GM12872 (cell line): Measurements from ENCODE around the gene KIF5B.

Source experiments
- CTCF ChIP-seq: IDR thresholded peaks from 3 replicates; pipeline ENCODE4 v1.5.1; 2011; ENCODE audit warnings: low read depth, mild to moderate bottlenecking, low read length, moderate library complexity; ENCODE audit not compliant: insufficient read depth

KIF5B gene

GRCh38 chr10:32023264-32023663, 33.0 kb downstream of the KIF5B start:
- no peak for TF ChIP-seq CTCF

GRCh38 chr10:32017044-32017443, 39.2 kb downstream of the KIF5B start:
- TF ChIP-seq CTCF, result no peak

GRCh38 chr10:32015386-32015785, 40.8 kb downstream of the KIF5B start:
- TF ChIP-seq CTCF, result no peak

- no peak for TF ChIP-seq CTCF
These were observed 49.2 kb downstream of the KIF5B start for GRCh38 chr10:32007026-32007425.

GRCh38 chr10:32005050-32005449, 51.2 kb downstream of the KIF5B start:
- peak; percentile 68 for TF ChIP-seq CTCF

GRCh38 chr10:32004161-32004591, 52.0 kb downstream of the KIF5B start:
- no peak for TF ChIP-seq CTCF

GRCh38 chr10:32002531-32002930, 53.7 kb downstream of the KIF5B start:
- TF ChIP-seq CTCF, result no peak

GRCh38 chr10:32000937-32001336, 55.3 kb downstream of the KIF5B start:
- TF ChIP-seq CTCF, result no peak
